ENCODE data around the gene PEX14.

- TF ChIP-seq, protein P1, sequence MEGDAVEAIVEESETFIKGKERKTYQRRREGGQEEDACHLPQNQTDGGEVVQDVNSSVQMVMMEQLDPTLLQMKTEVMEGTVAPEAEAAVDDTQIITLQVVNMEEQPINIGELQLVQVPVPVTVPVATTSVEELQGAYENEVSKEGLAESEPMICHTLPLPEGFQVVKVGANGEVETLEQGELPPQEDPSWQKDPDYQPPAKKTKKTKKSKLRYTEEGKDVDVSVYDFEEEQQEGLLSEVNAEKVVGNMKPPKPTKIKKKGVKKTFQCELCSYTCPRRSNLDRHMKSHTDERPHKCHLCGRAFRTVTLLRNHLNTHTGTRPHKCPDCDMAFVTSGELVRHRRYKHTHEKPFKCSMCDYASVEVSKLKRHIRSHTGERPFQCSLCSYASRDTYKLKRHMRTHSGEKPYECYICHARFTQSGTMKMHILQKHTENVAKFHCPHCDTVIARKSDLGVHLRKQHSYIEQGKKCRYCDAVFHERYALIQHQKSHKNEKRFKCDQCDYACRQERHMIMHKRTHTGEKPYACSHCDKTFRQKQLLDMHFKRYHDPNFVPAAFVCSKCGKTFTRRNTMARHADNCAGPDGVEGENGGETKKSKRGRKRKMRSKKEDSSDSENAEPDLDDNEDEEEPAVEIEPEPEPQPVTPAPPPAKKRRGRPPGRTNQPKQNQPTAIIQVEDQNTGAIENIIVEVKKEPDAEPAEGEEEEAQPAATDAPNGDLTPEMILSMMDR (optimal IDR thresholded peaks at IDR 0.05 in 1 of 3, IDR thresholded peaks at IDR 0.05 in 1 of 3, conservative IDR thresholded peaks at IDR 0.05 in 1 of 3; ENCODE audit: extremely low read depth in 1 of 3, insufficient read depth in 2 of 3, low read length in 3 of 3), result no peak
- TF ChIP-seq EZH2 (IDR thresholded peaks at IDR 0.05; ENCODE audit: low read length), result no peak
These were observed 142.6 kb downstream of the PEX14 start for GRCh38 chr1:10617318-10617717.

Data from keratinocyte (primary cell).